ENCODE results near the gene LIPG.

DNA sequence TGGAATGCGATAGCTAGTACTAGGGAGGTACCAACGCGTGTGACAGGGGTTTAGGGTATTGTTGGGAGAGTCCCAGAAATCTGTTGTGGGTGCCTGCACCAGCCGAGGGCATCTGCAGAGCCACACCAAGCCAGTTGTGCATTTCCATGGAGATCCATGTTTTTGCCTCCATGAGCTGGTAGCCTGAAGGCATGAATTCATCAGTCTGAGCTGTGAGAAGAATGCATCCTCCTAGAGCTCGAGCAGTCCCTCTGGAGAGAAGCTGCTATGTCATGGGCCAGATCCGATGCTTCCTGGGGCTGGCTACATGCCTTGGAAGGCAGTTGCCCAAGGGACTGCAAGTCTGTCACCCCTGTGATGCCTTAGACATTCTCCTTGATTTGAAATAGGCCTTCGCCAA lies 57.9 kb downstream of the LIPG start:
- TF ChIP-seq, protein P1, sequence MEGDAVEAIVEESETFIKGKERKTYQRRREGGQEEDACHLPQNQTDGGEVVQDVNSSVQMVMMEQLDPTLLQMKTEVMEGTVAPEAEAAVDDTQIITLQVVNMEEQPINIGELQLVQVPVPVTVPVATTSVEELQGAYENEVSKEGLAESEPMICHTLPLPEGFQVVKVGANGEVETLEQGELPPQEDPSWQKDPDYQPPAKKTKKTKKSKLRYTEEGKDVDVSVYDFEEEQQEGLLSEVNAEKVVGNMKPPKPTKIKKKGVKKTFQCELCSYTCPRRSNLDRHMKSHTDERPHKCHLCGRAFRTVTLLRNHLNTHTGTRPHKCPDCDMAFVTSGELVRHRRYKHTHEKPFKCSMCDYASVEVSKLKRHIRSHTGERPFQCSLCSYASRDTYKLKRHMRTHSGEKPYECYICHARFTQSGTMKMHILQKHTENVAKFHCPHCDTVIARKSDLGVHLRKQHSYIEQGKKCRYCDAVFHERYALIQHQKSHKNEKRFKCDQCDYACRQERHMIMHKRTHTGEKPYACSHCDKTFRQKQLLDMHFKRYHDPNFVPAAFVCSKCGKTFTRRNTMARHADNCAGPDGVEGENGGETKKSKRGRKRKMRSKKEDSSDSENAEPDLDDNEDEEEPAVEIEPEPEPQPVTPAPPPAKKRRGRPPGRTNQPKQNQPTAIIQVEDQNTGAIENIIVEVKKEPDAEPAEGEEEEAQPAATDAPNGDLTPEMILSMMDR (IDR thresholded peaks at IDR 0.05): no peak
- TF ChIP-seq POLR2A (IDR thresholded peaks at IDR 0.05): no peak
